Hepatocyte (in vitro differentiated cells): Measurements from ENCODE around the gene UBXN7. TPM values are rescaled to one million over a fixed set of nuclear protein-coding genes. Genes with fewer than 3 reads are reported as not detected.
A peak's percentile ranks its signal among the peaks of the same experiment; 100 is the strongest.

Source experiments
- DNase-seq: peaks from one replicate; pipeline ENCODE4 v3.0.0-alpha.2; 2016; ENCODE audit warnings: low spot score
- H2AFZ ChIP-seq: fragments of 200-600 bp; sonication (generic); 2 replicates; pipeline ENCODE4 v1.6.0; 2016; ENCODE audit warnings: antibody characterized with exemption, mild to moderate bottlenecking
- H3K27ac ChIP-seq: fragments of 200-600 bp; sonication (generic); 2 replicates; pipeline ENCODE4 v1.5.1; 2016; ENCODE audit warnings: mild to moderate bottlenecking
- H3K27me3 ChIP-seq: fragments of 200-600 bp; sonication (generic); 2 replicates; pipeline ENCODE4 v1.6.1; 2016
- H3K36me3 ChIP-seq: fragments of 200-600 bp; sonication (generic); replicated peaks from 2 replicates; pipeline ENCODE4 v1.5.1; 2016; ENCODE audit warnings: low read depth; ENCODE audit not compliant: insufficient read depth
- H3K4me1 ChIP-seq: fragments of 200-600 bp; sonication (generic); 2 replicates; pipeline ENCODE4 v1.5.1; 2016; ENCODE audit warnings: mild to moderate bottlenecking, moderate library complexity; ENCODE audit not compliant: insufficient read depth
- H3K4me2 ChIP-seq: fragments of 200-600 bp; sonication (generic); 2 replicates; pipeline ENCODE4 v1.6.0; 2016
- H3K4me3 ChIP-seq: fragments of 200-600 bp; sonication (generic); 2 replicates; pipeline ENCODE4 v1.5.1; 2016; ENCODE audit warnings: mild to moderate bottlenecking
- H3K79me2 ChIP-seq: fragments of 200-600 bp; sonication (generic); 2 replicates; pipeline ENCODE4 v1.6.0; 2017; ENCODE audit warnings: mild to moderate bottlenecking
- H3K9me2 ChIP-seq: fragments of 200-600 bp; sonication (generic); replicated peaks from 2 replicates; pipeline ENCODE4 v1.6.0; 2017; ENCODE audit warnings: mild to moderate bottlenecking; ENCODE audit not compliant: insufficient read depth
- H3K9me3 ChIP-seq: fragments of 200-600 bp; sonication (generic); 2 replicates; pipeline ENCODE4 v1.5.1; 2016; ENCODE audit warnings: low read depth, mild to moderate bottlenecking
- H4K20me1 ChIP-seq: fragments of 200-600 bp; sonication (generic); 2 replicates; pipeline ENCODE4 v1.6.0; 2016; ENCODE audit warnings: mild to moderate bottlenecking; ENCODE audit not compliant: insufficient read depth, poor library complexity, severe bottlenecking
- CTCF ChIP-seq: fragments of 200-600 bp; sonication (generic); IDR thresholded peaks from 2 replicates; pipeline ENCODE4 v1.5.1; 2016; ENCODE audit warnings: antibody characterized with exemption, mild to moderate bottlenecking; ENCODE audit not compliant: poor library complexity
- EZH2 ChIP-seq: fragments of 200-600 bp; sonication (generic); IDR thresholded peaks from 2 replicates; pipeline ENCODE4 v1.6.1; 2016; ENCODE audit warnings: antibody characterized with exemption, mild to moderate bottlenecking, borderline replicate concordance
- EZH2phosphoT487 ChIP-seq: fragments of 200-600 bp; sonication (generic); IDR thresholded peaks from one replicate; pipeline ENCODE4 v1.6.1; 2018; ENCODE audit warnings: antibody characterized with exemption, mild to moderate bottlenecking, low read depth, moderate library complexity; ENCODE audit not compliant: unreplicated experiment, severe bottlenecking
- WGBS: methylation state at CpG from one replicate; pipeline ENCODE4 v1.1.6; 2016; ENCODE audit warnings: low lambda C conversion rate; ENCODE audit errors: missing lambda C conversion rate; 5-methylcytosine and 5-hydroxymethylcytosine counted together
- polyA plus RNA-seq: library from polyadenylated mRNA; unstranded; fragments of >200 nt; fragmentation: Nextera tagmentation; extraction: Ambion mirVana; gene quantifications from 2 replicates; pipeline ENCODE4 v1.2.1, GENCODE V29; 2016
- total RNA-seq: library from RNA; depleted of rRNA; stranded (reverse); fragments of >200 nt; gene quantifications from 2 replicates; pipeline ENCODE4 v1.2.3, GENCODE V29; 2014

Gene UBXN7
- total RNA-seq (30.9 and 32.4 TPM in 2 replicates), polyA plus RNA-seq (18.6 and 27.3 TPM in 2 replicates)

- peak within 1 kb of the TSS; percentile 91 for H3K4me2 ChIP-seq
- H3K9me3 ChIP-seq = no peaks in the 10 kb centered on the region
- peaks cover 8% of the 10 kb centered on the region for H3K4me1 ChIP-seq
- TF ChIP-seq CTCF (no peak), EZH2 (no peak), EZH2phosphoT487 (no peak)
- peak within 1 kb of the TSS; percentile 93 for H2AFZ ChIP-seq
- H3K27me3 ChIP-seq = no peaks in the 10 kb centered on the region
- under 1% methylated on average over 27 of the region's 67 CpGs for WGBS
- H3K79me2 ChIP-seq = peaks cover 47% of the 10 kb centered on the region
- DNase-seq = peak; percentile 96
- no peaks in the 10 kb centered on the region for H3K36me3 ChIP-seq
- H3K27ac ChIP-seq = peak within 1 kb of the TSS; percentile 96
- no peaks in the 10 kb centered on the region for H3K9me2 ChIP-seq
- peaks cover 35% of the 10 kb centered on the region for H4K20me1 ChIP-seq
- H3K4me3 ChIP-seq = peak within 1 kb of the TSS; percentile 82
These were observed at the start of gene UBXN7 for GRCh38 chr3:196432137-196432879. TSS of gene UBXN7 (minus strand) at chr3:196432427. CDS start at chr3:196432399, 28 bp downstream.

- no peaks in the 10 kb centered on the region for H3K27me3 ChIP-seq
- no peak overlapping the region for H3K4me2 ChIP-seq
- H3K27ac ChIP-seq = no peak overlapping the region
- H3K4me1 ChIP-seq = no peaks in the 10 kb centered on the region
- TF ChIP-seq CTCF (no peak), EZH2 (no peak), EZH2phosphoT487 (no peak)
- H3K9me3 ChIP-seq = no peaks in the 10 kb centered on the region
- DNase-seq = no peak
- H2AFZ ChIP-seq = no peak overlapping the region
- 96% methylated on average over 4 of the region's 4 CpGs for WGBS
- no peak overlapping the region for H3K4me3 ChIP-seq
- H4K20me1 ChIP-seq = no peaks in the 10 kb centered on the region
- H3K36me3 ChIP-seq = no peaks in the 10 kb centered on the region
- H3K79me2 ChIP-seq = no peaks in the 10 kb centered on the region
- H3K9me2 ChIP-seq = no peaks in the 10 kb centered on the region
These were observed 45.5 kb upstream of the UBXN7 start for GRCh38 chr3:196477678-196478077.

GRCh38 chr3:196472286-196472685 is 40.1 kb upstream of the UBXN7 start:
- H3K4me1 ChIP-seq = no peaks in the 10 kb centered on the region
- H3K9me2 ChIP-seq = no peaks in the 10 kb centered on the region
- no peak overlapping the region for H3K4me2 ChIP-seq
- no peaks in the 10 kb centered on the region for H3K36me3 ChIP-seq
- H2AFZ ChIP-seq = no peak overlapping the region
- no peak overlapping the region for H3K27ac ChIP-seq
- no peaks in the 10 kb centered on the region for H3K9me3 ChIP-seq
- no peaks in the 10 kb centered on the region for H4K20me1 ChIP-seq
- 96% methylated on average over 8 of the region's 8 CpGs for WGBS
- TF ChIP-seq CTCF = no peak
- TF ChIP-seq EZH2phosphoT487 = no peak
- TF ChIP-seq EZH2 = no peak
- no peaks in the 10 kb centered on the region for H3K27me3 ChIP-seq
- peaks cover 2% of the 10 kb centered on the region for H3K79me2 ChIP-seq
- H3K4me3 ChIP-seq = no peak overlapping the region
- DNase-seq = no peak
